ENCODE results near the gene SEMA6C.

The SEMA6C gene

DNA sequence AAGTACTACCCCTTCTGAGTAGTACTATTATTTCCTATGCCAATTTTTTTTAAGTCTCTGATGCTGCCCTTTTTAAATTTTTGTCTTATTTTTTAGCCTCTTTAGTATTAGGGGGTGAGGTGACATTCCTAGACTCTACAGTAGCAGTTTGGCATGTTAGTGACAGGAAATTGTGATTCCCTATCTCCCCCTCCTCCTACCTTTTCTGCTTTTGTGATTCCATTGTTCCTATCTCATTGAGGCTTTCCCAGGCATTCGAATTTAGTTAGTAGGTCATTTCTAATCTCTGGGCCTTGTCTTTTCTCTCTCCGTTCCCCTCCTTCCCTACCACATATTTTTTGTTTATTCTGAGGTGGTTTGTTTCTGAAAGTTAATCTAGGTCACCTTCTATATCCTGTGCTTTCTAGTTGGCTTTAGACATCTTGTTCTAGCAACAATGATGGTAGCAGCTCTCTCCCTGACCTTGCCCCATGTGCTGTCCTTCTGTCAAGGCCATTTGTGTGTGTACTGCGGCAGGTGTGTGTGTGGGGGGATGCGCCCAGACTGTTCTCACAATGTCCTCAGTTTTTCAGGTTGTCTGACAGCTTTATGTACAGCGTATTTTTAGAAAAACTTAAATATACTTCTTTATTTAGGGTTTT is 21.5 kb downstream of the SEMA6C start:
- TF ChIP-seq GATA3 (IDR thresholded peaks at IDR 0.05; ENCODE audit: low read depth, low read length), result no peak
- TF ChIP-seq GATA2 (IDR thresholded peaks at IDR 0.05; ENCODE audit: low read depth, low read length), result no peak

DNA sequence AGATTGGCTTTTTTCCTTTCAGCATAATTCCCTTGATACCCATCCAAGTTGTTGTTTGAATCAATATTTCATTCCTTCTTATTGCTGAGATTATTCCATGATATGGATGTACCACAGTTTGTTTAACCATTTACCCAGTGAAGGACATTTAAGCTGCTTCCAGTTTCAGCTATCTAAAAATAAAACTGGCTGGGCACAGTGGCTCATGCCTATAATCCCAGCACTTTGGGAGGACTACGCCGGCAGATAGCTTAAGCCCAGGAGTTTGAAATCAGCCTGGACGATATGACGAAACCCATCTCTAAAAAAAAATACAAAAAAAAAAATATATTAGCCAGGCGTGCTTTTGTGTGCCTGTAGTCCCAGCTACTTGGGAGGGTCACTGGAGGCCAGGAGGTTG is 32.6 kb downstream of the SEMA6C start:
- TF ChIP-seq GATA3 (IDR thresholded peaks at IDR 0.05; ENCODE audit: low read depth, low read length) (no peak), GATA2 (IDR thresholded peaks at IDR 0.05; ENCODE audit: low read depth, low read length) (no peak)

DNA sequence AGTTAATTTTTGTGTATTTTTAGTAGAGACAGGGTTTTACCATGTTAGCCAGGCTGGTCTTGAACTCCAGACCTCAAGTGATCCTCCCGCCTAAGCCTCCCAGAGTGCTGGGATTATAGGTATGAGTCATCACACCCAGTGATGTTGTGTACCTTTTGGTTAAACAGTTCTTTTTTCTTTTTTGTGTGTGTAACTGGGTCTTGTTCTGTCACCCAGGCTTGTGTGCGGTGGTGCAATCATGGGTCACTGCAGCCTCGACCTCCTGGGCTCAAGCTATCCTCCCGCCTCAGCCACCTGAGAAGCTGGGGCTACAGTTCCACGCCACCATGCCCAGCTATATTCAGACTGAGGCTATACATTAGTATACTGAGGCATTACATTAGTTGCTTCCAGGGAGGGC is 38.1 kb downstream of the SEMA6C start:
- TF ChIP-seq GATA2 (IDR thresholded peaks at IDR 0.05; ENCODE audit: low read depth, low read length) (no peak), GATA3 (IDR thresholded peaks at IDR 0.05; ENCODE audit: low read depth, low read length) (no peak)

GRCh38 chr1:151106894-151107293 is 39.5 kb downstream of the SEMA6C start:
- TF ChIP-seq GATA2 (IDR thresholded peaks at IDR 0.05; ENCODE audit: low read depth, low read length) (no peak), GATA3 (IDR thresholded peaks at IDR 0.05; ENCODE audit: low read depth, low read length) (no peak)

DNA sequence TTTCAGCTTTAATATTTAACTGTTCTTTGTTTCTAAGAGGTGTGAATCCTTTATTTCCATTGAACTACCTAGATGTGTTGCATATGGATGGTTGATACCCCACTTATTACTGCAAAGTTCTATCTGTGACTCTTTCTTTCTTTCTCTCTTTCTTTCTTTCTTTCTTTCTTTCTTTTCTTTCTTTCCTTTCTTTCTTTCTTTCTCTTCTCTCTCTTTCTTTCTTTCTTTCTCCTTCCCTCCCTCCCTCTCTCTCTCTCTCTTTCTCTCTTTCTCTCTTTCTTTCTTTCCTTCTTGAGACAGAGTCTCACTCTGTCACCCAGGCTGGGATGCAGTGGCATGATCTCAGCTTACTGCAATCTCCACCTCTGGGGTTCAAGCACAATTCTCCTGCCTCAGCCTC is 41.8 kb downstream of the SEMA6C start:
- no peak for TF ChIP-seq GATA2 (IDR thresholded peaks at IDR 0.05; ENCODE audit: low read depth, low read length)
- no peak for TF ChIP-seq GATA3 (IDR thresholded peaks at IDR 0.05; ENCODE audit: low read depth, low read length)

- TF ChIP-seq GATA3 (IDR thresholded peaks at IDR 0.05; ENCODE audit: low read depth, low read length), result no peak
- no peak for TF ChIP-seq GATA2 (IDR thresholded peaks at IDR 0.05; ENCODE audit: low read depth, low read length)
These were observed 48.3 kb downstream of the SEMA6C start for GRCh38 chr1:151098126-151098525.

DNA sequence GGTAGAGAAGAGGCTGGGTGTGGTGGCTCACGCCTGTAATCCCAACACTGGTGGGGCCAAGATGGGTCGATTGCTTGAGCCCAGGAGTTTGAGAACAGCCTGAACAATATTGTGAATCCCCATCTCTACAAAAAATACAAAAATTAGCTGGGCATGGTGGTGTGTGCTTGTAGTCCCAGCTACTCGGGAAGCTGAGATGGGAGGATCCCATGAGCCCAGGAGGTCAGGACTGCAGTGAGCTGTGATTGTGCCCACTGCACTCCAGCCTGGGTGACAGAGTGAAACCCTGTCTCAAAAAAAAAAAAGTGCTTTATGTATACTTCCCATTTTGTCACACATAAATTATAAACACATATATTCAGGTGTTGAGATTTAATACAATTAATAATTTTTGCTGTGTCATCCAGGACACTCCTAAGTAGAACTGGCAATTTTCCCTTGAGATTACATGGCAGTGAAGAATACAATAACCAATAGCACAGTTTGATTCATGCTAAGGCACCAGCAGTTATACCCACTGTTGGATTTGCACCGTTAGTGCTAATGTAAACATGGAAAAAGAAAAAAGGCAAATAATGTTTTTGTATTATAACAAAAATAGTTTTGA is 60.4 kb downstream of the SEMA6C start:
- TF ChIP-seq GATA3 (IDR thresholded peaks at IDR 0.05; ENCODE audit: low read depth, low read length) (no peak), GATA2 (IDR thresholded peaks at IDR 0.05; ENCODE audit: low read depth, low read length) (no peak)

Data from SH-SY5Y (cell line).